Pancreas (tissue), 10 donors: Measurements from ENCODE around the gene PIMREG. TPM values are rescaled to one million over a fixed set of nuclear protein-coding genes. Genes with fewer than 3 reads are reported as not detected.
A peak's percentile ranks its signal among the peaks of the same experiment; 100 is the strongest.

Source experiments
- ATAC-seq, 4 donors: fragments of 200-7000 bp; cut with Tn5 transposase; one replicate each; pipeline versions ENCODE4 v1.8.0 to v1.9.1; 2020; ENCODE audit warnings: mild to moderate bottlenecking in 4 of 4, moderate library complexity in 4 of 4
- DNase-seq, 6 donors: peaks; one replicate each; pipeline ENCODE4 v3.0.0-alpha.2; 2020
- FAIRE-seq: peaks from 2 replicates; lab custom pipeline; 2012; peaks lifted over from hg19 to GRCh38; lab: Jason Lieb, UNC
- H3K27ac ChIP-seq, 4 donors: fragments of 200-600 bp; sonication (generic); 1 replicate in 3 of 4; 2 replicates in 1 of 4; pipeline versions ENCODE4 v1.5.0 to v1.8.0; 2020
- H3K27me3 ChIP-seq, 4 donors: fragments of 200-600 bp; one replicate each; pipeline ENCODE4 v1.8.0; 2021
- H3K36me3 ChIP-seq, 3 donors: fragments of 200-600 bp; sonication (generic) in 1 of 3; one replicate each; pipeline versions ENCODE4 v1.5.0 to v1.8.0; 2020 to 2021
- H3K4me1 ChIP-seq, 3 donors: fragments of 200-600 bp; one replicate each; pipeline ENCODE4 v1.8.0; 2021
- H3K4me3 ChIP-seq, 4 donors: fragments of 200-600 bp; sonication (generic) in 2 of 4; one replicate each; pipeline versions ENCODE4 v1.5.0 to v1.8.0; 2020 to 2021
- H3K9me3 ChIP-seq, 4 donors: fragments of 200-600 bp; one replicate each; pipeline ENCODE4 v1.8.0; 2021
- WGBS, 2 donors: extraction: QIAGEN DNeasy Blood & Tissue Kit; methylation state at CpG; one replicate each; pipeline ENCODE4 v1.1.7; 2013; 5-methylcytosine and 5-hydroxymethylcytosine counted together
- intact Hi-C, 3 donors: fragments of 100-400 bp; cut with DNase I; formaldehyde crosslinking; loops; one replicate each; pipeline versions ENCODE4 v1.11.1 to v1.14.2; 2022
- polyA plus RNA-seq, 2 donors: library from polyadenylated mRNA; stranded (reverse); fragments of 200-250 nt; gene quantifications; one replicate each; pipeline ENCODE4 v1.2.3, GENCODE V29; 2013
- total RNA-seq, 6 donors: library from RNA; stranded (reverse); fragmentation: NEBNext Ultra II Directional in 4 of 6; extraction: Animal tissue kit (Norgen Biotek cat#: 25700) in 4 of 6; gene quantifications; one replicate each; pipeline versions ENCODE4 v1.2.1 to v1.2.4, GENCODE V29; 2021 to 2023
- TF ChIP-seq, protein P1 (sequence below), 4 donors: fragments of 200-600 bp; sonication (generic) in 3 of 4; IDR thresholded peaks; one replicate each; pipeline versions ENCODE4 v1.5.0 to v1.8.0; 2021; ENCODE audit warnings: antibody characterized with exemption in 4 of 4
- donor health status: healthy with polysubstance abuse.
- donor health status: DM: no; HTN: no; CAD: no; lungs with moderate emphysema.
- donor health status: DM: no; HTN: no; CAD: no.
- donor health status: control.
- donor health status: control.
- donor health status: Bipolar disorder and iron deficiency.
- donor health status: DM: yes; HTN: yes; CAD: no.
- donor health status: DM: no; HTN: no; CAD: no.
- donor health status: DM: no; HTN: no; CAD: no.
- donor health status: DM: yes; HTN: yes; CAD: no.

PIMREG gene
- total and polyA plus RNA-seq, 8 donors, result 0.09 to 0.50 (median 0.14) TPM; not detected in 4

DNA sequence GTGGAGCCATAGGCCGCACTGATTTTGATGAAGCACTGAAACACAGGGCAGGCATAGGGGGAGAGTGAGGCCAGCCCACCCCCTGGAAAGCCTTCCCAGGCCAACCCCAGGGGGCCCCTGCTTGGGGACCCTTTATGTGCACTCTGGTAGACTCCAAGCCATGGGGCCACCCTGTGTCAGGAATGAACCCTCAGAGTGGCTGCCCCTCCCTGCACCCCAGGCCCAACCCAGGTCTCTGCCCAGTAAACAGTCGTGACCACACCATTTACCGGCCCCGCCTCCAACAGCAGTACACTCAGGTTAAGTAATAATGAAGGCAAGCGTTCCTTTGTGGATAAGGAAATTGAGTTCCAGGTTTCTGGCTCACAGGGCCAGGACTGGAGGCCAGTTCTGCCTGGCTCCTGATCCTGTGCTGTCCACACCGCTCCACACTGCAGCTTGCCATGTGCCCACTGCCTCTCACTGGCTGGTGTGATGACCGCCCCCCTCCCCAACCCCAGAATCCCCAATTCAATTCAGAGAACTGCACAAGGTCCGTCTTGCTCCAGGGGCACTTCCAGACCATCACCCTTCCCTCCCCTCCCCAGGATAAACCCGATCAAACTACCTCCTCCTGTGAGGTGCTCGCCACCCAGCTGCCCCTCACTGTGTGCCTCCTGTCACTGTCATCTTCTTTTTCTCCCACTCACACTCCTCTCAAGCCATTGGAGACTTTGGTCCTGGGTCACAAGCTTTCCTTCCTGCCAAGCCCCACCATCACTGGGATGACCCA, 13.6 kb downstream of the PIMREG start:
- DNase-seq (peak in 1 of 6 donors; percentile 23), FAIRE-seq (no peak), ATAC-seq (peak in 1 of 4 donors; percentile 39)
- Histone ChIP-seq H3K27me3 (no peaks in the 10 kb centered on the region), H3K4me3 (no peak overlapping the region), H3K36me3 (no peaks in the 10 kb centered on the region), H3K27ac (no peak overlapping the region), H3K9me3 (no peaks in the 10 kb centered on the region), H3K4me1 (no peaks in the 10 kb centered on the region)
- TF ChIP-seq, protein P1, sequence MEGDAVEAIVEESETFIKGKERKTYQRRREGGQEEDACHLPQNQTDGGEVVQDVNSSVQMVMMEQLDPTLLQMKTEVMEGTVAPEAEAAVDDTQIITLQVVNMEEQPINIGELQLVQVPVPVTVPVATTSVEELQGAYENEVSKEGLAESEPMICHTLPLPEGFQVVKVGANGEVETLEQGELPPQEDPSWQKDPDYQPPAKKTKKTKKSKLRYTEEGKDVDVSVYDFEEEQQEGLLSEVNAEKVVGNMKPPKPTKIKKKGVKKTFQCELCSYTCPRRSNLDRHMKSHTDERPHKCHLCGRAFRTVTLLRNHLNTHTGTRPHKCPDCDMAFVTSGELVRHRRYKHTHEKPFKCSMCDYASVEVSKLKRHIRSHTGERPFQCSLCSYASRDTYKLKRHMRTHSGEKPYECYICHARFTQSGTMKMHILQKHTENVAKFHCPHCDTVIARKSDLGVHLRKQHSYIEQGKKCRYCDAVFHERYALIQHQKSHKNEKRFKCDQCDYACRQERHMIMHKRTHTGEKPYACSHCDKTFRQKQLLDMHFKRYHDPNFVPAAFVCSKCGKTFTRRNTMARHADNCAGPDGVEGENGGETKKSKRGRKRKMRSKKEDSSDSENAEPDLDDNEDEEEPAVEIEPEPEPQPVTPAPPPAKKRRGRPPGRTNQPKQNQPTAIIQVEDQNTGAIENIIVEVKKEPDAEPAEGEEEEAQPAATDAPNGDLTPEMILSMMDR (IDR thresholded peaks at IDR 0.05), result no peak
- 75 to 83% methylated on average over 10 of the region's 10 CpGs for WGBS, 2 donors
- intact Hi-C loops, result no loop called here

DNA sequence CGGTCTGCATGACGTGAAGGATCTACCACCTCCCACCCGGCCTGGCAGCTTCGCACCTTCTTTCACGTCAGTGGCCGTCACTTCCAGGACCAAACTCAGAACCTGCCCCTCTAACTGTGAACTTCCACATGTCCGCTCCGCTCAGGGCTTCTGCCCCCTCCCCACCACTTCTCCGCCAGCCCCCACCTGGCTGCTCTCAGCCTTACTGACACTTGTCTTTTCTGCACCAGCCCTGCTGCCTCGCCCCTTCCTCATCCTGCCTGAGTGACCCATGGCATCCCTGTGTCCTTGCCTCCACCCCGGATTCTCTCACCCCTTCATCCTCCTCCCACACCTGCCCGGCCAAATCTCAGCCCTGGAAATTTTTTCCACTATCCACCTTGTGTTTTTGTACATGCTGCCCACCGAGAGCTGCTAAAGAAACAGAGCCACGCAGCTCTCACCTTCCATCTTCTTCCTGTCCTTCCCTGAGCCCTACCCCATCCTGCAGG, 14.2 kb downstream of the PIMREG start:
- no peaks in the 10 kb centered on the region for H3K4me1 ChIP-seq
- intact Hi-C loops, result no loop called here
- no peaks in the 10 kb centered on the region for H3K9me3 ChIP-seq
- H3K36me3 ChIP-seq, result no peaks in the 10 kb centered on the region
- 71 to 74% methylated on average over 14 of the region's 14 CpGs for WGBS, 2 donors
- FAIRE-seq (no peak), ATAC-seq (no peak), DNase-seq (peak in 1 of 6 donors; percentile 44)
- H3K27me3 ChIP-seq, result no peaks in the 10 kb centered on the region
- TF ChIP-seq, protein P1 (IDR thresholded peaks at IDR 0.05), result no peak
- no peak overlapping the region for H3K4me3 ChIP-seq
- no peak overlapping the region for H3K27ac ChIP-seq

DNA sequence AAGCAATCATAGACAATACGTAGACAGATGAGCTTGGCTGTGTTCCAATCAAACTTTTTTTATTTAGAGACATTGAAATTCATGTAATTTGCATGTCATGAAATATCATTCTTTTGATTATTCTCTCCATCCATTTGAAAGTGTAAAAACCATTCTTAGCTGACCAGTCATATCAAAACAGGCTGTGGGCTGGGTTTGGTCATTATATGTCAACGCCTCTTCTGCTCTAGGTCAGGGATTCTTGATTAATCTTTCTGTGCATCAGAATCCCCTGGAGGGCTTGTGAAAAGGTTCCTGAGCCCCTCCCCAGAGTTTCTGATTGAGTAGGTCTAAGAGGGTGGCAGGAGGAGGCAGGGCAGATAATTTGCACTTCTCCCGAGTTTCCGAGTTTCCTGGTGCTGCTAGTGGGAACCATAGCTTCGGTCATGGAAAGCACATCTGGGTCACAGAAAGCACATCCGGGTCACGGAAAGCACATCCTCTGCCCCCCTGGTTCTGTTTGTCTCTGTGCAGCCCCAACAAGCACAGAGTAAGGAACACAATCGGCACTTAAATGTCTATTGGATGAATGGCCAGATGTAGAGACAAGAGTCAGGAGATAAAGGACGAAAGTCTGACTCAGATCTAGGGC, 16.4 kb downstream of the PIMREG start:
- Histone ChIP-seq H3K27ac (no peak overlapping the region), H3K27me3 (no peaks in the 10 kb centered on the region), H3K36me3 (no peaks in the 10 kb centered on the region), H3K4me1 (no peaks in the 10 kb centered on the region), H3K4me3 (no peak overlapping the region), H3K9me3 (no peaks in the 10 kb centered on the region)
- DNase-seq, result no peak
- TF ChIP-seq, protein P1 (IDR thresholded peaks at IDR 0.05), result no peak
- WGBS, 2 donors, result 83 to 86% methylated on average over 9 of the region's 9 CpGs
- ATAC-seq, result no peak
- intact Hi-C loops, result no loop called here
- FAIRE-seq, result no peak

DNA sequence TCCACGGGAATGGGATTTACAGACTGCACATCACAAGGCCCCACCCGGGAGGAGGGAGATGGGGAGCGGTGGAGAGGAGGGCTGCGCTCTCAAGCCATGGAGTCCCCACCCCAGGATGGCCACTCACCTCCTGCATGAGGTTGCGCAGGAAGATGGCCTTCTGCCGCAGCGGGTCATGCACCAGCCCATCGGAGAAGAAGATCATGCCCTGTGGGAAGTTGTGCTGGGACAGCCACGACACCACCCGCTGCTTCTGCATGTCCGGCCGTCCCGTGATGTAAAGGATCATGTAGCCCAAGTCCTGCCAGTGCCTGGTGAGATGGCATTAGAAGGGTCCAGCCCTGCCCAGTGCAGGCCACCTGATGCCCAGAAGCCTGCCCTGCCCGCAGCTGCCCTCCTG, 17.0 kb downstream of the PIMREG start:
- Histone ChIP-seq H3K27me3 (no peaks in the 10 kb centered on the region), H3K4me3 (no peak overlapping the region), H3K4me1 (no peaks in the 10 kb centered on the region), H3K36me3 (no peaks in the 10 kb centered on the region), H3K9me3 (no peaks in the 10 kb centered on the region), H3K27ac (no peak overlapping the region)
- no peak for FAIRE-seq
- intact Hi-C loops, result no loop called here
- no peak for ATAC-seq
- DNase-seq, result no peak
- TF ChIP-seq, protein P1 (IDR thresholded peaks at IDR 0.05), result no peak
- 89 to 94% methylated on average over 14 of the region's 14 CpGs for WGBS, 2 donors
